H9 (cell line): ENCODE results near the gene MKRN2OS. TPM values are rescaled to one million over a fixed set of nuclear protein-coding genes. Genes with fewer than 3 reads are reported as not detected.

Experiments
- DNase-seq: peaks from one replicate; pipeline ENCODE4 v3.0.0-alpha.2; 2017
- H2AFZ ChIP-seq: one replicate; pipeline ENCODE4 v1.6.1; 2013; ENCODE audit warnings: mild to moderate bottlenecking, low read length, control low read depth, moderate library complexity
- H2AK5ac ChIP-seq: 2 replicates; pipeline ENCODE4 v1.6.1; 2013; ENCODE audit warnings: low read length, control low read depth, mixed read lengths; ENCODE audit not compliant: insufficient read length
- H2BK120ac ChIP-seq: one replicate; pipeline ENCODE4 v1.6.1; 2013; ENCODE audit warnings: low read depth, mild to moderate bottlenecking, low read length, control low read depth, inconsistent platforms; ENCODE audit not compliant: poor library complexity, severe bottlenecking
- H2BK12ac ChIP-seq: 2 replicates; pipeline ENCODE4 v1.6.1; 2013; ENCODE audit warnings: low read length, control low read depth, mixed read lengths, low read depth; ENCODE audit not compliant: insufficient read length
- H2BK15ac ChIP-seq: 2 replicates; pipeline ENCODE4 v1.6.1; 2013; ENCODE audit warnings: low read depth, low read length, control low read depth
- H2BK20ac ChIP-seq: one replicate; pipeline ENCODE4 v1.6.1; 2013; ENCODE audit warnings: low read depth, mild to moderate bottlenecking, low read length, control low read depth, inconsistent platforms; ENCODE audit not compliant: poor library complexity, severe bottlenecking
- H2BK5ac ChIP-seq: 2 replicates; pipeline ENCODE4 v1.6.1; 2013; ENCODE audit warnings: low read length, control low read depth, mixed read lengths; ENCODE audit not compliant: insufficient read length
- H3K14ac ChIP-seq: 2 replicates; pipeline ENCODE4 v1.6.1; 2013; ENCODE audit warnings: low read length, control low read depth; ENCODE audit not compliant: insufficient read depth
- H3K18ac ChIP-seq: 2 replicates; pipeline ENCODE4 v1.6.1; 2013; ENCODE audit warnings: low read depth, mild to moderate bottlenecking, mixed read lengths, low read length, control low read depth; ENCODE audit not compliant: insufficient read length
- H3K23ac ChIP-seq: 2 replicates; pipeline ENCODE4 v1.6.1; 2013; ENCODE audit warnings: low read length, control low read depth, mixed read lengths, low read depth; ENCODE audit not compliant: insufficient read length
- H3K23me2 ChIP-seq: 2 replicates; pipeline ENCODE4 v1.6.1; 2013; ENCODE audit warnings: low read depth, mild to moderate bottlenecking, mixed read lengths, low read length, control low read depth; ENCODE audit not compliant: insufficient read length, poor library complexity, severe bottlenecking
- H3K27ac ChIP-seq: 2 replicates; pipeline ENCODE4 v1.5.1; 2013; ENCODE audit warnings: low read length, control low read depth, mixed read lengths, low read depth; ENCODE audit not compliant: insufficient read length
- H3K27me3 ChIP-seq: 2 replicates; pipeline ENCODE4 v1.6.1; 2013; ENCODE audit warnings: low read length, control low read depth, inconsistent platforms; ENCODE audit not compliant: insufficient read depth
- H3K4ac ChIP-seq: 2 replicates; pipeline ENCODE4 v1.6.1; 2013; ENCODE audit warnings: low read depth, mild to moderate bottlenecking, control low read depth, inconsistent platforms, low read length, moderate library complexity
- H3K4me1 ChIP-seq: 2 replicates; pipeline ENCODE4 v1.6.1; 2013; ENCODE audit warnings: low read length, control low read depth, inconsistent platforms; ENCODE audit not compliant: insufficient read depth
- H3K4me2 ChIP-seq: 2 replicates; pipeline ENCODE4 v1.6.1; 2013; ENCODE audit warnings: low read length, control low read depth, mixed read lengths; ENCODE audit not compliant: insufficient read length, insufficient read depth
- H3K56ac ChIP-seq: 2 replicates; pipeline ENCODE4 v1.6.1; 2013; ENCODE audit warnings: low read depth, mild to moderate bottlenecking, mixed read lengths, low read length, control low read depth; ENCODE audit not compliant: insufficient read length
- H3K79me1 ChIP-seq: 2 replicates; pipeline ENCODE4 v1.6.1; 2013; ENCODE audit warnings: low read depth, mild to moderate bottlenecking, moderate library complexity, low read length, control low read depth, inconsistent platforms; ENCODE audit not compliant: insufficient read depth, poor library complexity, severe bottlenecking
- H3K79me2 ChIP-seq: 2 replicates; pipeline ENCODE4 v1.6.1; 2013; ENCODE audit warnings: low read length, control low read depth, inconsistent platforms; ENCODE audit not compliant: insufficient read depth
- H3K9ac ChIP-seq: 2 replicates; pipeline ENCODE4 v1.6.1; 2013; ENCODE audit warnings: low read length, control low read depth, mixed read lengths; ENCODE audit not compliant: insufficient read length; ENCODE audit errors: extremely low read depth
- H3K9me3 ChIP-seq: one replicate; pipeline ENCODE4 v1.6.1; 2013; ENCODE audit warnings: low read depth, low read length, inconsistent platforms; ENCODE audit not compliant: control insufficient read depth
- H3T11ph ChIP-seq: one replicate; pipeline ENCODE4 v1.6.1; 2013; ENCODE audit warnings: mild to moderate bottlenecking, low read length, control low read depth, inconsistent platforms
- H4K20me1 ChIP-seq: one replicate; pipeline ENCODE4 v1.6.1; 2013; ENCODE audit not compliant: control insufficient read depth, insufficient read length, insufficient read depth
- H4K5ac ChIP-seq: 2 replicates; pipeline ENCODE4 v1.6.1; 2013; ENCODE audit warnings: low read depth, mild to moderate bottlenecking, mixed read lengths, low read length, control low read depth; ENCODE audit not compliant: insufficient read length
- H4K8ac ChIP-seq: replicated peaks from 2 replicates; pipeline ENCODE4 v1.6.1; 2013; ENCODE audit warnings: low read length, control low read depth, mixed read lengths, low read depth; ENCODE audit not compliant: insufficient read length
- H4K91ac ChIP-seq: 2 replicates; pipeline ENCODE4 v1.6.1; 2013; ENCODE audit warnings: low read depth, mild to moderate bottlenecking, moderate library complexity, mixed read lengths, low read length, control low read depth; ENCODE audit not compliant: insufficient read length
- H3K27ac Mint-ChIP-seq, 3 experiments: 2 replicates in 2 of 3; 3 replicates in 1 of 3; pipeline ENCODE4 v1.8.0; 2020 to 2021; ENCODE audit warnings: mixed read lengths in 3 of 3, mild to moderate bottlenecking in 1 of 3, moderate library complexity in 1 of 3
- H3K27me3 Mint-ChIP-seq: 2 replicates; pipeline ENCODE4 v1.8.0; 2021; ENCODE audit warnings: low read depth, mild to moderate bottlenecking, moderate library complexity, mixed read lengths
- H3K36me3 Mint-ChIP-seq, 3 experiments: 2 replicates in 2 of 3; 3 replicates in 1 of 3; pipeline ENCODE4 v1.8.0; 2020 to 2021; ENCODE audit warnings: low read depth in 3 of 3, mixed read lengths in 3 of 3; ENCODE audit not compliant: insufficient read depth in 1 of 3
- H3K4me1 Mint-ChIP-seq, 2 experiments: 2 replicates each; pipeline ENCODE4 v1.8.0; 2020; ENCODE audit warnings: mixed read lengths in 2 of 2
- H3K4me3 Mint-ChIP-seq, 2 experiments: 2 replicates in 1 of 2; 3 replicates in 1 of 2; pipeline ENCODE4 v1.8.0; 2020 to 2021; ENCODE audit warnings: mild to moderate bottlenecking in 2 of 2, mixed read lengths in 2 of 2, moderate library complexity in 1 of 2
- H3K9me3 Mint-ChIP-seq, 2 experiments: 2 replicates in 1 of 2; 3 replicates in 1 of 2; pipeline ENCODE4 v1.8.0; 2020; ENCODE audit warnings: mild to moderate bottlenecking in 2 of 2, mixed read lengths in 2 of 2, moderate library complexity in 1 of 2
- total RNA-seq: library from RNA; stranded (reverse); gene quantifications from 2 replicates; pipeline ENCODE4 v1.2.1, GENCODE V29; 2021
- TF ChIP-seq, protein P1 (sequence below): fragments of 200-600 bp; sonication (generic); conservative IDR thresholded peaks from 3 replicates; pipeline ENCODE4 v1.8.0; 2021; ENCODE audit warnings: antibody characterized with exemption, mild to moderate bottlenecking

Gene MKRN2OS
- total RNA-seq, 1 experiment from 2014 or later = 0.44 TPM

DNA sequence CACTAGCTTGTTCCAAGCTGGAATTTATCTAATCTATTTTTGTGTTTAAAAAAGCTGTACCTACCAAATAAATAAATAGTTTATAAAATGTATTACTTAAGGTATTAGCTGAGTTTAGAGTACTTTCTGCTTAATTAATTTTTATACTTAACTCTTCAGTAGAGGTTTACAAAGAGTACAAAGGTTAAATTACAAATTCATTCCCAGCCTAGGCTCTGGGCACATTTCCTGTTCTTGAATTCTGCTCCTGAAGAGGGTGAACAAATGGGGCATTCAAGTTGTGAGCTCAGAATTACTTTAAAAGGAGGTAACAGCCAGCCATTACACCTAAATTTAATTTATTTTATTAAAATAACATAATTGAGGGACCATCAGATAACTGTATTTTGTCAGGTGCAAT is 38.0 kb upstream of the MKRN2OS start:
- no peak overlapping the region for H3K14ac ChIP-seq
- H3K4me1 ChIP-seq = no peaks in the 10 kb centered on the region
- H3K27me3 ChIP-seq = no peaks in the 10 kb centered on the region
- no peak overlapping the region for H2BK12ac ChIP-seq
- no peaks in the 10 kb centered on the region for H3K23me2 ChIP-seq
- no peak overlapping the region for H2BK120ac ChIP-seq
- no peak overlapping the region for H3K4me2 ChIP-seq
- Mint-ChIP-seq H3K27me3 (no peaks in the 10 kb centered on the region), H3K4me3 (no peak overlapping the region), H3K36me3 (peaks cover 23 to 80% (median 75%) of the 10 kb centered on the region in 3 experiments), H3K27ac (no peak overlapping the region), H3K4me1 (peaks cover 0 to 4% of the 10 kb centered on the region in 2 experiments; a peak in 1 of 4 replicates), H3K9me3 (no peaks in the 10 kb centered on the region)
- H3K23ac ChIP-seq = no peak overlapping the region
- H3T11ph ChIP-seq = no peak overlapping the region
- H3K9ac ChIP-seq = no peak overlapping the region
- no peak overlapping the region for H3K18ac ChIP-seq
- H4K5ac ChIP-seq = no peak overlapping the region
- H2BK20ac ChIP-seq = no peak overlapping the region
- no peak overlapping the region for H2BK15ac ChIP-seq
- H4K8ac ChIP-seq = no peak overlapping the region
- H3K9me3 ChIP-seq = no peaks in the 10 kb centered on the region
- H4K20me1 ChIP-seq = no peaks in the 10 kb centered on the region
- H2BK5ac ChIP-seq = no peak overlapping the region
- H2AK5ac ChIP-seq = no peak overlapping the region
- H2AFZ ChIP-seq = no peak overlapping the region
- no peak overlapping the region for H3K27ac ChIP-seq
- DNase-seq = no peak
- H3K56ac ChIP-seq = no peak overlapping the region
- no peaks in the 10 kb centered on the region for H3K79me1 ChIP-seq
- H4K91ac ChIP-seq = no peak overlapping the region
- H3K4ac ChIP-seq = no peak overlapping the region
- TF ChIP-seq, protein P1, sequence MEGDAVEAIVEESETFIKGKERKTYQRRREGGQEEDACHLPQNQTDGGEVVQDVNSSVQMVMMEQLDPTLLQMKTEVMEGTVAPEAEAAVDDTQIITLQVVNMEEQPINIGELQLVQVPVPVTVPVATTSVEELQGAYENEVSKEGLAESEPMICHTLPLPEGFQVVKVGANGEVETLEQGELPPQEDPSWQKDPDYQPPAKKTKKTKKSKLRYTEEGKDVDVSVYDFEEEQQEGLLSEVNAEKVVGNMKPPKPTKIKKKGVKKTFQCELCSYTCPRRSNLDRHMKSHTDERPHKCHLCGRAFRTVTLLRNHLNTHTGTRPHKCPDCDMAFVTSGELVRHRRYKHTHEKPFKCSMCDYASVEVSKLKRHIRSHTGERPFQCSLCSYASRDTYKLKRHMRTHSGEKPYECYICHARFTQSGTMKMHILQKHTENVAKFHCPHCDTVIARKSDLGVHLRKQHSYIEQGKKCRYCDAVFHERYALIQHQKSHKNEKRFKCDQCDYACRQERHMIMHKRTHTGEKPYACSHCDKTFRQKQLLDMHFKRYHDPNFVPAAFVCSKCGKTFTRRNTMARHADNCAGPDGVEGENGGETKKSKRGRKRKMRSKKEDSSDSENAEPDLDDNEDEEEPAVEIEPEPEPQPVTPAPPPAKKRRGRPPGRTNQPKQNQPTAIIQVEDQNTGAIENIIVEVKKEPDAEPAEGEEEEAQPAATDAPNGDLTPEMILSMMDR = no peak
- H3K79me2 ChIP-seq = no peaks in the 10 kb centered on the region
